ENCODE data around the gene L3MBTL4.
"Not testable (repeated sequence)": the region's sequence is repeated elsewhere in the genome, so short reads cannot be mapped to it uniquely, and the experiment has no call there.

The L3MBTL4 gene

GRCh38 chr18:6414723-6415417 is at the start of gene L3MBTL4:
L3MBTL4 (minus strand) TSS chr18:6414911; CDS start chr18:6311625, 103,286 bp downstream.
- DNase-seq: peak; percentile 12

GRCh38 chr18:6452194-6452593 is 37.5 kb upstream of the L3MBTL4 start:
- no peak for DNase-seq

- DNase-seq: no peak
These were observed 34.5 kb upstream of the L3MBTL4 start for GRCh38 chr18:6449213-6449612.

DNA sequence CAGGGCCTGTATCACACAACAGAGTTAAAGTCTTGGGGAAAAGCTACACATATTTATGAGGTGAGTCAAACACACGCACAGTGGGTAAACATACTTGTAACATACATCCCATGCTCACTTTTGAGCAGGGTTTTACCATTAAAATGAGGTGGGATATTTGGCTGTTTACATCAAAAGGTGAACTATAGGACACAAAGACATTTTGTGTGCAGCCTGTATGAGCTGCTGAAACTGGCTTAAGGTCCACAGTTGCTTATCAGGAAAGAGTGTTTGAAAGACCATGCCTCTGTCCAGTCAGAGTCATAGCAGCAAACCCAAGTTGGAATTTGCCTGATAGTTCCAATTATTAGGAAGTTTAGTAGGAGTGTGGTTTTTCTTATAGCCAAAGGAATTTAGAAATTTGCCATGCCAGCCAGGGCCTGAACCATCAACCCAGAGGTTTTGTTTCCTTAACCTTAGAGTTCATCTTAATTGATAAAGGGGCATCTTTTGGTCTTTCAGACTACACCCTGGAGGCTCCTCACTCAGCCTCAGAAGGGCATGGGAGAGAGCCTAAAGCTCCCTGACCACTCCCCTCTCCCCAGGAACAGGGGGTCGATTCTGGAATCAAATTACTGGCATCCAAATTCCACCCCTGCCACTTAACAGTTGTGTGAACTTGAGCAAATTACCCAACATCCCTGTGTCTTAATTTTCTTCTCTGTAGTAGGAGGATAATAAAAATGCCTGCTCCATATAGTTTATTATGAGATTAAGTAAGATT is 29.9 kb upstream of the L3MBTL4 start:
- no peak for DNase-seq

- DNase-seq: no peak
These were observed 26.5 kb upstream of the L3MBTL4 start for GRCh38 chr18:6441200-6441599.

DNA sequence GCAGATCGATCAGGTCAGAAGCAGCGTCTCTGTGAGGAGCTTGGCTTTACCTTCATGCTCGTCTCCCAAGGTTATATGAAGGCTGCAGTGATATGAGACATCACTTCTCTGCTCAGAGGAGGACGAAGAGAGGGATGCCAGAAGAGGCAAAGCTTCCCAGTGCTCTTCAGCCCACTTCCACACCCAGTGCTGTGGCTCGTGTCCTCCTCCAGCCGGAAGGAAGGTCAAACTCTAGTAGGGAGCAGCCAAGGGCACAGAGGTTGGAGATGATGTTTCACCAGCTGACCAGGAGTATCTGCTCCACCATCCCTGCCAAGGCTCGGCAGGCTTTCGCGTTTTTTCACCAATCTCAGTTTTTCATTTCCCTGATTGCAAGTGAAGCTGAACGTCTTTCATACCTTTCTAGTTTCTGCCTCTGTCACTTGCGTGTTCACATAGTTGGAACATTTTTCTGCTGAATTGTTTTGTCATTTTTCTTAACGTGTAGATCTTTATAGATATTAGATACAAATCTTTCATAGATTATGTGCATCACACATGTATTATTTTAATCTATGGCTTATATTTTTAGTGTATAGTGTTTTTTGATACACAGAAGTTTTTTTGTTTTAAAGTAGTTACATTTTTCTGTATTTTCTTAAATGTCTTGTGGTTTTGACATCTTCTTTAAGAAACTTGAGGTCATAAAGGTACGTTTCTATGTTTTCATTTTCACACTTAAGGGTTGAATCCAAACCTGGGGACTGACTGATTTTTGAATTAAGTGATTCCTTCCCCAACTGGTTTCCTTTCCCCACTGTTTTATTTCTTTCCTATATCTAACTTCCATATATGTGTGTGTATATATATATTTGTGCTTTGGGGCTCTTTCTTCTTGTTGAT is 23.5 kb upstream of the L3MBTL4 start:
- DNase-seq: no peak

- DNase-seq: no peak
These were observed 21.0 kb upstream of the L3MBTL4 start for GRCh38 chr18:6435731-6436130.

GRCh38 chr18:6434987-6435709 is 20.4 kb upstream of the L3MBTL4 start:
- no peak for DNase-seq

GRCh38 chr18:6434481-6434880 is 19.8 kb upstream of the L3MBTL4 start:
- no peak for DNase-seq

- no peak for DNase-seq
These were observed 17.1 kb upstream of the L3MBTL4 start for GRCh38 chr18:6431659-6432318.

- no peak for DNase-seq
These were observed 14.2 kb upstream of the L3MBTL4 start for GRCh38 chr18:6428851-6429395.

DNA sequence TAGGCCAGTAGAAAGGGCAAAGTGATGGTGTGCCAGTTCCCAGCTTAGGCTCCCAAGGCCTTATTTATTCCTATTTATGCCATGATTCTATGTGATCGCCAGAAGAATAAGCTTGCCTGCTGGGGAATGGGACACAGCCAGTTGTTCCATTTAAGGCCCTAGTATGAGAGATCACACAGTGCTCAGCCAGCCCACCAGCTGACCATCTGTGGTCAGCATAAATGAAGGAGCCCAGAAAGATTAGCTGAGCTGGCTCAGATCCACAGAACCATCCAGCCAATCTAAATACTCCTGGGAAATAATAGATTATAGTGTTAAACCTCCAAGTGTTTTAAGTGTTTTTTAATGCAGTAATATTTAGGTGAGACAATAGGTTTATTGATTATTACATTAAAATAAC is 12.6 kb upstream of the L3MBTL4 start:
- DNase-seq: no peak

- DNase-seq: no peak
These were observed 8.6 kb upstream of the L3MBTL4 start for GRCh38 chr18:6423289-6423688.

GRCh38 chr18:6414118-6414722 is 491 bp downstream of the L3MBTL4 start:
- peak; percentile 56 for DNase-seq

DNA sequence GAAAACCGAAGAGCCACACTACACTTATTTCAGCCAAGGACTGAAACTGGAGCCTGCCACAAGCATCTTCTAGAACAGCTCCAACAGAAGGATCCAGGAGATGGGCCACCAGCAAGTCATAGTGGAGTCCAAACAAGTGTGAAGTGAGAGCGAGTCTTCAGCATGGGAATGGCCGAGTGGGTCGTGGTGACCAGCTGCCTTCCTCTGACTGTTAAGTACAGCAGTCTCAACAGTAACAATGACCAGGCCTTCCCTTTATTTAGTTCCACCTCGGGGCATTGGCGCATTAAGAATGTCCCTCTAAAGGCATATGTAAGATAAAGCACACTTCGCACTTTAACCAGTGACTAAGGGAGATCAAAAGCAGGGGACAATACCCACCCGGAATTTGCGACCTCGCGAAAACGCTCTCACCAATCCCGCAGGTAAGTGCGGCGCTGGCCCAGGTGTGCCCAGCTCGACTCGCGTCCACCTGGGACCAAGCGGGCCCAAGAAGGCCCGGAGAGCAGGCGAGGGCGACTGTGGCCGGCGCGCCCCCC is 1.1 kb downstream of the L3MBTL4 start:
- peak; percentile 17 for DNase-seq

DNA sequence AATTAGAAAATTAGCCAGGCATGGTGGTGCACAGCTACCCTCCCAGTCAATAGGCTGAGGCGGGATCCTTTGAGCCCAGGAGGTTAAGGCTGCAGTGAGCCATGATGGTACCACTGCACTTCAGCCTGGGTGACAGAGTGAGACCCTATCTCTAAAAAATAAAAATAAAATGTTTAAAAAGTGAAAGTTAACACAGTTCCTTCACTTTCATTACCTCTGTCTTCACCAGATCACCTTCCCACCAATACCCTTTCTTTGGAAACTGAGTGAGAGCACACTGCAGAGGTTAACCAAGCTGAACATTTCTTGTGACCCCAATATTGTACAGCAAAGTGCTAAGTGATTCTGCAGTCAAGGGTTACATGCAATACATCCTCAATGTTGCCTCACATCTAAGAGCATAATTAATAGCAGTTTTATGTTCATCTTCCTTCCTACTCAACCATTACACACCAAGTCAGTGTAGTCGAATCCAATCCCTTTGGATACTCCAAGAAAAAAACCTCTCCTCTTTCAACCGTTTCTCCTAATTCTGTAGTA is 1.7 kb downstream of the L3MBTL4 start:
- DNase-seq: no peak

DNA sequence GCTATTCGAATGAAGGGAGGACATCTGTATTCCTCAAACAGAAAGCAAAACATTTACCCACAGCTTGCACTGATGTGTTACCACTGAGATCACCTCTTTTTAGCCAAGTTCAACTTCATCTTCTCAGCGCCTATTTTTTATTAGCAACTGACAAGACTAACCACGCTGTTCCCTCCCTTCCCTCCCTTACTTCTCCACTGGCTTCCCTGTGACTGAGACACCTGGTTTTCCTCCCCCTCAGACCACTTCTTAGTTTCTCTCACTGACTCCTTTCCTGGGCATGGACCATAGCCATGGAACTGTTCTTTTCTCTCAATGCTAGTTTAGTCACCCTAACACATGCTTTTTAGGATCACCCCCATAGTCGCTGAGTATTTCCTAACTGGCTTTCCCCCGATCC is 3.3 kb downstream of the L3MBTL4 start:
- DNase-seq: no peak

GRCh38 chr18:6409933-6410332 is 4.8 kb downstream of the L3MBTL4 start:
- DNase-seq: no peak

DNA sequence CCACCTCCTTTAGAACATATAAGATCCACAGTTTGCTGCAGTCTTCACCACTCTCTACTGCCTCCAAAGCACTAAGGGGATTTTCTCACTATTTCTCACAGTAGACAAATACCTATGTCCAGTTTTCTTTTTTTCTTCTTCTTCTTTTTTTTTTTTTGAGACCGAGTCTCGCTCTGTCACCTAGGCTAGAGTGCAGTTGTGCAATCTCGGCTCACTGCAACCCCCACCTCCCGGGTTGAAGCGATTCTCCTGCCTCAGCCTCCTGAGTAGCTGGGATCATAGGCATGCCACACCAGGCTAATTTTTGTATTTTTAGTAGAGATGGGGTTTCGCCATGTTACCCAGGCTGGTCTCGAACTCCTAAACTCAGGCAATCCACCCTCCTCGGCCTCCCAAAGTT is 6.2 kb downstream of the L3MBTL4 start:
- not testable (repeated sequence) for DNase-seq

DNA sequence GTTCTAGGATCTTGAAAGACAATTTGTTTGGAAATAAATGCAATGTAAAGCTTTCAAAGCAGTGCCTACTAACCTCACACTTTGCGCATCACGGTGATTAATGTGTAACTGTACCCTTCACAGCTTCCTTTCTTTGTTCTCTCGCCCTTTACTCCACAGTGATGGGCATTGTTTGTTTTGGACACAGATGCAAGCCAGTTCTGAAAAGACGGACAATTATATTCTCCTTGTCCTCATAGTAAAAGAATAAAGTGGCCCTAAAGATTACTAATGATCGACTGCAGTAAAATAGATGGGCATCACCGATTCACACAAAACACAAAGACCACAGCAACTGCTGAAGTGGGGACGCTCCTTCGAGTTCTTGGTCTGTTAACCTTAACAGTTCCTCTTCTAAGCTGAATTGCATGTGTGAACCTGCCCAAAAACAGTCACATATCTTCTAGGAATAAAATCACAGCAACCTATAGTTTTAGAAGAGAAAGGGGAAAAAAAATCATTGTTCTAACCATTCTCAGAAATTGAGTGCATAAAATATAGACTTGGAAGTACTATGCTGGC is 7.7 kb downstream of the L3MBTL4 start:
- no peak for DNase-seq
